ENCODE results near the gene LYZL1.

DNA sequence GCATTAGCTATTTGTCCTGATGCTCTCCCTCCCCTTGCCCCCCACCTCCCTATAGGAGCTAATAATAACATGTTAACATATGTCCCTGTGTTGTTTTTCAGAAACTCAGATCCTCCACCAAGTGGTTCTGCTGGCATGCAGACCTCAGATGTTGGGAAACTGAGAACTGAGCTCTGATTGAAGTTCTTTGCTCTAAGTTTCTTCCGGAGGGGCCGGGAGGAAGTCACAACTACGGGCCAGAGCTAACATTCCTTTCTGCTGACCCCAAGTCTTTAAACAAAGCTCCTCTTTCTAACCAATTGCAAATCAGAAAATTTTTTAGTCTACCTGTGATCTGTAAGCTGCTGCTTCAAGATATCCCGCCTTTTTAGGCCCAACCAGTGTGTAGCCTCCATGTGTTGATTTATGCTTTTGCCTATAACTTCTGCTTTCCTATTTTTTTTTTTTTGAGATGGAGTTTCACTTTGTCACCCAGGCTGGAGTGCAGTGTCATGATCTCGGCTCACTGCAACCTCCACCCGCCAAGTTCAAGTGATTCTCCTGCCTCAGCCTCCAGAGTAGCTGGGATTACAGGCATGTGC lies 66.6 kb downstream of the LYZL1 start:
- no peak for TF ChIP-seq EZH2 (IDR thresholded peaks at IDR 0.05; ENCODE audit: low read depth)
- TF ChIP-seq, protein P1, sequence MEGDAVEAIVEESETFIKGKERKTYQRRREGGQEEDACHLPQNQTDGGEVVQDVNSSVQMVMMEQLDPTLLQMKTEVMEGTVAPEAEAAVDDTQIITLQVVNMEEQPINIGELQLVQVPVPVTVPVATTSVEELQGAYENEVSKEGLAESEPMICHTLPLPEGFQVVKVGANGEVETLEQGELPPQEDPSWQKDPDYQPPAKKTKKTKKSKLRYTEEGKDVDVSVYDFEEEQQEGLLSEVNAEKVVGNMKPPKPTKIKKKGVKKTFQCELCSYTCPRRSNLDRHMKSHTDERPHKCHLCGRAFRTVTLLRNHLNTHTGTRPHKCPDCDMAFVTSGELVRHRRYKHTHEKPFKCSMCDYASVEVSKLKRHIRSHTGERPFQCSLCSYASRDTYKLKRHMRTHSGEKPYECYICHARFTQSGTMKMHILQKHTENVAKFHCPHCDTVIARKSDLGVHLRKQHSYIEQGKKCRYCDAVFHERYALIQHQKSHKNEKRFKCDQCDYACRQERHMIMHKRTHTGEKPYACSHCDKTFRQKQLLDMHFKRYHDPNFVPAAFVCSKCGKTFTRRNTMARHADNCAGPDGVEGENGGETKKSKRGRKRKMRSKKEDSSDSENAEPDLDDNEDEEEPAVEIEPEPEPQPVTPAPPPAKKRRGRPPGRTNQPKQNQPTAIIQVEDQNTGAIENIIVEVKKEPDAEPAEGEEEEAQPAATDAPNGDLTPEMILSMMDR (conservative IDR thresholded peaks at IDR 0.05) = no peak
